ENCODE measurements around the gene SCAP.

SCAP gene

DNA sequence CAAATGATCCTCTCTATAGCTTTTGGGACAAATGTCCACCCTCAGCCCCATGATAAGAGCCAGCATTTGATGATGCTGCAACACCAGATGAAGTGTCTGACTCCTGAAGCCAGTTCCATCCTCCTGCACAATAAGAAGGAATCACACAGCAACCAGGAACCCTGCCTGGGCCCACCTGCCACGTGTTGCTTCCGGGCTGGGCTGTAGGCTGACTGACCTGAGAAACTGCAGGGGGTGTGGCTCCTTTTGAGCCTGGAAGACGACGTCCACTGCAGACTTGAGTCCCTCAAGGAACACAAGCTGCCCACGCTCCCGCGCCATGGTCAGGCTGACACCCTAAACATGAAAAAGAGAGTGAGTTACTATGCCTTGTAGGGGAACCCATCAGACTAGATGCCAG, 28.4 kb upstream of the SCAP start:
- Histone ChIP-seq H3K36me3 (ENCODE audit: low read length) (peaks cover 10% of the 10 kb centered on the region; the same call in 1 of the 2 replicates), H3K9me2 (replicated peaks; ENCODE audit: insufficient read depth, low read length) (no peaks in the 10 kb centered on the region), H3K27ac (ENCODE audit: low read depth, low read length) (no peak overlapping the region)

DNA sequence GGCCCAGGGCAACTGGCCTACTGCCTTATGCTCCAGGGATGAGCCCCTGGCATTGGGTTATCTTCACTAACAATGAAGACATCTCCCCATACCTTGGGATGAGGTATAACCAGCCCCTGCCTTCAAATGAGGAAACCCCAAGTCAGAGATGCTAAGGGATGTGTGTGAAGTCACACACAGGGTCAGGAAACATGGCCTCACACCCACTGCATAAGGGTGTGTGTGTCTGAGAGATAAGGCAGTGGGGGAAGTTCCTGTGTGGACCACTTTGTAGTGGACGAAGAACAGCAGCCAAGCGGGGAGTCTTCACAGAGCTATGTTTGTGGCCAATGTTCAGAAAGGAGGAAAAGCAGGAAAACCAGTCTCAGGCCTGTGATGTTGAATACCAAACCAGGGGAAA, 27.3 kb upstream of the SCAP start:
- Histone ChIP-seq H3K4me3 (ENCODE audit: insufficient read depth, low read length, poor library complexity, severe bottlenecking) (no peak overlapping the region), H3K79me2 (ENCODE audit: insufficient read depth, low read length) (no peaks in the 10 kb centered on the region), H3K27me3 (ENCODE audit: low read length) (no peaks in the 10 kb centered on the region), H3F3A (ENCODE audit: insufficient read depth) (no peaks in the 10 kb centered on the region), H3K9me3 (ENCODE audit: insufficient read depth, low read length) (no peaks in the 10 kb centered on the region), H3K9me2 (replicated peaks; ENCODE audit: insufficient read depth, low read length) (no peaks in the 10 kb centered on the region), H3K27ac (ENCODE audit: low read depth, low read length) (no peak overlapping the region), H3K36me3 (ENCODE audit: low read length) (peaks cover 14% of the 10 kb centered on the region; the same call in 1 of the 2 replicates), H2AFZ (ENCODE audit: low read depth, low read length, severe bottlenecking) (no peak overlapping the region), H3K4me2 (ENCODE audit: low read depth, low read length, poor library complexity, severe bottlenecking) (no peak overlapping the region), H3K9ac (ENCODE audit: low read length) (no peak overlapping the region), H4K20me1 (ENCODE audit: low read depth, low read length) (no peaks in the 10 kb centered on the region)
- no peak for TF ChIP-seq EZH2phosphoT487 (conservative IDR thresholded peaks at IDR 0.05; ENCODE audit: low read length)
- TF ChIP-seq, protein P1, sequence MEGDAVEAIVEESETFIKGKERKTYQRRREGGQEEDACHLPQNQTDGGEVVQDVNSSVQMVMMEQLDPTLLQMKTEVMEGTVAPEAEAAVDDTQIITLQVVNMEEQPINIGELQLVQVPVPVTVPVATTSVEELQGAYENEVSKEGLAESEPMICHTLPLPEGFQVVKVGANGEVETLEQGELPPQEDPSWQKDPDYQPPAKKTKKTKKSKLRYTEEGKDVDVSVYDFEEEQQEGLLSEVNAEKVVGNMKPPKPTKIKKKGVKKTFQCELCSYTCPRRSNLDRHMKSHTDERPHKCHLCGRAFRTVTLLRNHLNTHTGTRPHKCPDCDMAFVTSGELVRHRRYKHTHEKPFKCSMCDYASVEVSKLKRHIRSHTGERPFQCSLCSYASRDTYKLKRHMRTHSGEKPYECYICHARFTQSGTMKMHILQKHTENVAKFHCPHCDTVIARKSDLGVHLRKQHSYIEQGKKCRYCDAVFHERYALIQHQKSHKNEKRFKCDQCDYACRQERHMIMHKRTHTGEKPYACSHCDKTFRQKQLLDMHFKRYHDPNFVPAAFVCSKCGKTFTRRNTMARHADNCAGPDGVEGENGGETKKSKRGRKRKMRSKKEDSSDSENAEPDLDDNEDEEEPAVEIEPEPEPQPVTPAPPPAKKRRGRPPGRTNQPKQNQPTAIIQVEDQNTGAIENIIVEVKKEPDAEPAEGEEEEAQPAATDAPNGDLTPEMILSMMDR (IDR thresholded peaks at IDR 0.05; ENCODE audit: insufficient read depth, low read length, poor library complexity, severe bottlenecking) = no peak

More for the DNA sequence above, 28.4 kb upstream of the SCAP start:
- Histone ChIP-seq H3K4me2 (ENCODE audit: low read depth, low read length, poor library complexity, severe bottlenecking) (no peak overlapping the region), H2AFZ (ENCODE audit: low read depth, low read length, severe bottlenecking) (no peak overlapping the region), H3K79me2 (ENCODE audit: insufficient read depth, low read length) (no peaks in the 10 kb centered on the region), H3F3A (ENCODE audit: insufficient read depth) (no peaks in the 10 kb centered on the region), H3K27me3 (ENCODE audit: low read length) (no peaks in the 10 kb centered on the region), H4K20me1 (ENCODE audit: low read depth, low read length) (no peaks in the 10 kb centered on the region), H3K9ac (ENCODE audit: low read length) (no peak overlapping the region), H3K9me3 (ENCODE audit: insufficient read depth, low read length) (no peaks in the 10 kb centered on the region), H3K4me3 (ENCODE audit: insufficient read depth, low read length, poor library complexity, severe bottlenecking) (no peak overlapping the region)
- TF ChIP-seq, protein P1 (IDR thresholded peaks at IDR 0.05; ENCODE audit: insufficient read depth, low read length, poor library complexity, severe bottlenecking) = no peak
- TF ChIP-seq EZH2phosphoT487 (conservative IDR thresholded peaks at IDR 0.05; ENCODE audit: low read length) = no peak

GRCh38 chr3:47496892-47497291, 21.2 kb upstream of the SCAP start:
- H3K36me3 ChIP-seq (ENCODE audit: low read length) = peaks cover 18% of the 10 kb centered on the region; the same call in 1 of the 2 replicates
- H3K79me2 ChIP-seq (ENCODE audit: insufficient read depth, low read length) = no peaks in the 10 kb centered on the region
- TF ChIP-seq, protein P1 (IDR thresholded peaks at IDR 0.05; ENCODE audit: insufficient read depth, low read length, poor library complexity, severe bottlenecking) = no peak
- TF ChIP-seq EZH2phosphoT487 (conservative IDR thresholded peaks at IDR 0.05; ENCODE audit: low read length) = no peak
- H3F3A ChIP-seq (ENCODE audit: insufficient read depth) = no peaks in the 10 kb centered on the region
- no peak overlapping the region for H3K27ac ChIP-seq (ENCODE audit: low read depth, low read length)
- no peaks in the 10 kb centered on the region for H4K20me1 ChIP-seq (ENCODE audit: low read depth, low read length)
- H2AFZ ChIP-seq (ENCODE audit: low read depth, low read length, severe bottlenecking) = no peak overlapping the region
- no peaks in the 10 kb centered on the region for H3K9me3 ChIP-seq (ENCODE audit: insufficient read depth, low read length)
- H3K4me2 ChIP-seq (ENCODE audit: low read depth, low read length, poor library complexity, severe bottlenecking) = no peak overlapping the region
- no peaks in the 10 kb centered on the region for H3K9me2 ChIP-seq (replicated peaks; ENCODE audit: insufficient read depth, low read length)
- H3K4me3 ChIP-seq (ENCODE audit: insufficient read depth, low read length, poor library complexity, severe bottlenecking) = no peak overlapping the region
- no peak overlapping the region for H3K9ac ChIP-seq (ENCODE audit: low read length)
- no peaks in the 10 kb centered on the region for H3K27me3 ChIP-seq (ENCODE audit: low read length)
